ENCODE results near the gene RNASEH2B.

The RNASEH2B gene

DNA sequence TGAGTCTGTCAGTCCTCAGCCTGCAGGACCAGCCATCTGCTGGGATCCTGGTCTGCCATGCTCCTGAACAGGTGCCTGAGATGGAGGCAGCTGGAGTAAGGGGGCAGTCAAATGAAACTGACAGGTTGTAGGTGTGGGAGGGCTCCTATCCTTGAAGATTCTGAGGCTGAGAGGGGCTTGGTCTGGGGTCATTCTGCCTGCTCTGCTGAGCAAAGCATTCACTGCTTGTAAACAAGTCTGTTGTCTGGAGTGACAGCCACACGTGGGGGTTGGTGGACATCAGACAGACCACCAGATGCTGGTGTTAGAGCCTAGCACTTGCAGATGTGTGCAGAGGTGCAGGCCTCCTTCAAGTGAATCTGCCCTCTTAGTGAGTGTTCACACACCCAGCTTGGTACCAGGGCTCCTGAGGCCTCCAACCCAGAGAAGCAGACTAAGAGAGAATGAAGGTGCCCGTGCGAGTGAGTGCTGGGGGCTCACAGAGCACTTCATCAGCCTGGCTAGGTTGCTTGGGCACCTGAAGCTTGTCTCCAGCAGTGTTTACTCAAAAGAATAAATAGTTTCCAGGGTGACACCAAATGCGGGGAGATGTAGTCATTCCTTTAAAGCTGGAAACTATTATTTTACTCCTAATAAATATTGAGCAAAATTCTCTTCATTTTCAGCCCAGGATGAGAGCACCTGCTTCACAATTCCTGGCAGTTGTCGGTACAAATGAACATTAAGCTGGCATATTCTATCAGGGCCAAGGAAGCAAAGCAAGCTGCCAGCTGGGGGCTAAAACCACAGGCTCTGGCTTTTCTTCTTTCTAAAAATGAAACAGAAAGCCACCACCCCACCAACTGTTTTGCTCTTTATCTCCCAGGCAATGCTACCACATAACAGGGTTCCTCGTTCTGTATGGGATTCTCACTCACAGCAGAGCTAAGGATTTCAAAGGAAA is 82.3 kb downstream of the RNASEH2B start:
- in situ Hi-C loops (cut with HindIII; ENCODE audit: low sequenced_read_pairs), result no loop called here

DNA sequence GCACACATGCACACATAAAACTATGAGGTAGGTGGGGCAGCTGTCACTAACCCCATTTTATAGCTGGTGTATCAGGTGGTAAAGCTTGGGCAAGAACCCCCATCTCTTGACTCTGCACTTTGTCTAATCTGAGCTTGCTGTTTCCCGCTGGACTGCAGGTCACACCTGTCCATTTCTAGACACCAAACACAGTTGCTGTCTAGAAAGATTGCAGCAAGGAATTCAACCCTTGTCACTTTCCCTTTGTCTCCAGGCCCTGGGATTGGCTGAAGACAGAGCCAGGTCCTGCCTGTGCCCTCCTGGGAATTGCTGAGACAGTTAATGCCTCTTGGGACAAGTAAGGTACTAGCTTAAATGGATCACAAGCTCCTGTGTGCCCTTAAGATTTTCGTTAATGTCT is 83.8 kb downstream of the RNASEH2B start:
- in situ Hi-C loops (cut with HindIII; ENCODE audit: low sequenced_read_pairs), result no loop called here

DNA sequence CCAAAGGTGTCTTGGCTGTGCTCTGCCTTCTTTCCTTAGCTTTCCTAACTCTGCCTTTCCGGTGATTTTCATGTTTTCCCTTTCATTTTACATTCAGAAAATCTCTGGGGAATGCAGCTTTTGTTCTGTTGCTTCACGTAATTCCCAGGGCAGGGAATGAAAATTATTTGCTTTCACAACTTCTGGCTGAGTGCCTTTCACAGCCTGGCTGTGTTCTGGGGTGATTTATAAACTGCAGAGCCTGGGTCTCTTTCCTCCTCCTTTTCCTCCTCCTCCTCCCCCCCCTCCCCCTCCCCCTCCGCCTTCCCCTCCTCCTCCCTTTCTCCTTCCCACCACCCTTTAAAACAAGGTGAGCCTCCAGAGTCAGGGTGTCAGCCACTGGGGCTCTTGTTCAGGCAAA is 84.3 kb downstream of the RNASEH2B start:
- in situ Hi-C loops (cut with HindIII; ENCODE audit: low sequenced_read_pairs), result no loop called here

DNA sequence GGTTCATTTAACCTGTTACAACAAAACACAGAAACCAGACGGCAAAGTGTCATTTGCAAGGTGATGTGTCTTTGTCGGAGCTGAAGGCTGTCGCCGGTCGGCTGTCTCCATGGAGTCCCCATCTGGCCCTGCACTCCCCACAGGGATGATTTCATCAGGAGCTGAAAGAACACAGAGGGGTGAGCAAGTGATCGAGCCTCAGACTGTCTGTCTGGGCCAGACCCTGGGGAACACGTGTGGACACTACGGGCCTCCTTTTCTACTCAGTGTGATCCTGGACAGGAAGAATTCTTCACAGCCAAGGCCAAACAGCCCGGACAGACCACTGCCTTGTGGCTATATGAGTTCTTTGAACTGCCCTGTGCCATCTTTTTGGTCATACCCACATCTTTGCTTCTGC is 85.1 kb downstream of the RNASEH2B start:
- in situ Hi-C loops (cut with HindIII; ENCODE audit: low sequenced_read_pairs), result no loop called here

DNA sequence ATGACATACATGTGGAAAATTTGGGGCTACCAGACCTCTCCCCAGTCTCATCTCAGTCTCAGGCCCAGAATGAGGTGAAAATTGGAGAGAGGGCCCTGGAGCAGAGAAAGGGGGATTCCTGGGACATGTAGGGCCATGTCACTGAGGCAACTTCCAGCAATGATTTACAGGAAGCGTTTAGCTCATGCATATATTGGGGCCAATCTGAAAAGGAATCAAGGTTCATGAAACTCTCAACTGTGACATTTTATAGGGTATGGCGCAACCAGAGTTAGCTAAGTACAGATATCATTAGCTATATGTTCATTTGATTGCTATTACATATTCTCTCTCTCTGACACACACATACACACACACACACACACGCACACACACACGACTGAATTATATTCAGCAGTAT is 86.3 kb downstream of the RNASEH2B start:
- in situ Hi-C loops (cut with HindIII; ENCODE audit: low sequenced_read_pairs), result no loop called here

DNA sequence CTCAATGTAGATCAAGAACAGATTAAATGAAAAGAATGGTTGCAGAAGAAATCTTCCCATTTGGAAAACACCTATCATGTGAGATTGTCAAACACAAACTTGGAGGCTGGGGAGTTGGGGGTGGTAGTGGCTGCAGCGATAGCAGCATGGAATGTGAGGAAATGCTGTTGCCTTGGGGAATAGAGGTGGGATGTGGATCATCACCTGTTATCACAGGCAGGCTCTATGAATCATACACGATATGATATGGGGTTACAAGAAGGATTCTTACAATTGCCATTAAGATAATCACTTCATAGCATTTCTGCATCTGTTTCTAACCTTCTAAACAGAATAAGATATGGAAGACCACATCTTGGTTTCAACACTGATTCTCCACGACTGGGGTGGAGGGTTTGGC is 88.7 kb downstream of the RNASEH2B start:
- in situ Hi-C loops (cut with HindIII; ENCODE audit: low sequenced_read_pairs), result no loop called here

DNA sequence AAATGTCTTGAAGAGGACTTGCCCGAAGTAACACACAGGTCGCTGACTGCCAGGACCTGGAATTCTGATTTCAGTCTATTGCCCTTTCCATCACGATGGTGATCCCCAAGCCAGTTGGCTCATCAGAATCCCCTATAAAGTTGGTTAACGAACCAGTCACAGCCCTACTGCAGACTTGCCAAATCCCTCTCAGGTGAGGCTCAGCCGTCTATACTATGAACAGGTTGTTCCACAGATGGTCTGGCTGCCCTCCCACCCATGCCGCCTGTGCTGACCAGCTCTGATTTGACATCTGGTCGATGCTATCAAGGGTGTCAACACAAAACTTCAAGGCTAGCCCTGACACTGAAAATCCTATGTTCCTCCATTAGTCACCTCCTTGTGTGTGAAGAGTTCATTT is 90.0 kb downstream of the RNASEH2B start:
- in situ Hi-C loops (cut with HindIII; ENCODE audit: low sequenced_read_pairs), result no loop called here

DNA sequence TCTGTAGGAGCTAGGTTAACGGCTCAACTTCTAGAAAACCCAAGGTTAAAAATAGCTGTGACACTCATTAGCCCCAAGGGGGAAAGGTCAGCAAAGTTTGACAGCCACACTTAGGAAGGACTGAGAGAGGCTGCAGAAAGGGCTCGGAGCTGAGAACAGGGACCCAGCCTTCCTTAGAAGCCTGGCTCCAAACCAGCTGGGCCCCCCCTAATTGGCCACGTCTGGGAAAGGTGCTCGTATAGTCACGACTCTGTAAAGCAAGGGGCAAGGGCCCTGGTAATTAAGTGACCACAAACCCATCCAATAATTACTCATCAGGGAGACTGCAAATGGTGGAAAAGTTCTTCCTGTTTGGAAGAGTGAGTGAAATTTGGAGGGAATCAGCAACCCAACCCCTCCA is 90.5 kb downstream of the RNASEH2B start:
- in situ Hi-C loops (cut with HindIII; ENCODE audit: low sequenced_read_pairs), result no loop called here

DNA sequence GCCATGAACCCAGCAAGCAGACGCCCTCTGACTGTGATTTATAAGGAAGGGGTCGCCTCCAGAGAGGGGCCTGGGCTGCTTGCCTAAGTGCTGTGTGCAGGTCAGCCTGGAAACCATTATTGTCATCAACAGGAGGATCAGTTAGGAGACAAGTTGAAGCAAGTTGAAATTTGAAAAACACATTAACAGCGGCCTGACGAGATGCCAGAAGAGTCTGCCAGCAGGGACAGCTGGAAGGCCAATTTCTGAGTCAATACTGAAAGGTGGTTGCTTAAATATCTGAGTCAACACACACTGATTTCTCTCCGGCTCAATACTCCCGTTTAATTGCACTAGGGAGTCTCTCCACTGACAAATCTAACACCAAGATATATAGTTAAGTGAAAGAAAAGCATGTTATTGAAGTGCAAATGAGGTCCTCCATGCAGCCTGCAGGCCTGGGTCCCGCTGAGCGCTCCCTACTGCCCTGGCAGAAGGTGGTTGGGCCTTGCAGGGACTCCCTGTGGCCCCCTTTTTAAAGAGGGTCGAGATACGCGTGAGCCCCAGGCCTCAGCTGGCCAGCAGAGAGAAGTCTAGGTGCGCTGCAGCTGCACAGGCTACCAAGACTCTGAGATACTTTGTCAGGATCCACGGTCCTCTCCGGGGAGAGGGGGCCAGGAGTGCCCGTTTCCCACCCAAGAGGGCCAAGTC is 91.1 kb downstream of the RNASEH2B start:
- in situ Hi-C loops (cut with HindIII; ENCODE audit: low sequenced_read_pairs), result no loop called here

DNA sequence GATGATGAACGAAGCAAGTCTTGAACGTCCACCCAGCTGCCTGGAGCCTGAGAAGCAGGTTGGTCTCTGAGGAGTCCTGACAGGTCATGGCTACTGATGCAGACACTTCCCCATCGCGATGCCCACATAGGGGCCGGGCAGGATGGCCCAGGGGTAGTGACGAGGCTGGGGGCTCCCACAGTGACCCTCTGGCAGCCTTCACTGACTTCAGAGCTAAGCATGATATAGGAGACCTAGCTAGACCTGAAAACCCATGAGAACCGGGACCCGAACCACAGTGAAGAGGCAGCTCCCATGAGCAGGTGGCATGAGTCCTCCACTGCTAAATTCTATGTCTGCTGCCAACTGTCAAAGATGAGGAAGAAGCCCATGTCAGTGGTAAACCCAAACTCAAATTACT is 91.7 kb downstream of the RNASEH2B start:
- in situ Hi-C loops (cut with HindIII; ENCODE audit: low sequenced_read_pairs), result no loop called here

DNA sequence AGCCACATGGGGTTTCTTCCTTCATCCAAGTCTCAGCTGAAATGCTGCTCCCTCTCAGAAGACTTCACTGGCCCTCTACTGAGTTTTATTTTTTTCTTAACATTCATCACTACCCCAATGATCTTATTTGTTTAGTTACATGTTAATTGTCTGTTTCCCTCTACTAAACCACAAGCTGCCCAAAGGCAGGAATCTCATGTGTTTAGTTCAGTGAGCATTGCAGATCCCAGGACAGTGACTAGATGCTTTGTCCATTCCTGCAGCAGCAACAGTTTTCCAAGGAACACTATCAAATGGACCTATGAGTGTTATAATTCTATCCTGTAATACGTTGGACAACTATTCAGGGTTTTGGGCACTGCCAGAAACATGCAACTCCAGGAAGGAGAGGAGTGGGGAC is 93.1 kb downstream of the RNASEH2B start:
- in situ Hi-C loops (cut with HindIII; ENCODE audit: low sequenced_read_pairs), result no loop called here

DNA sequence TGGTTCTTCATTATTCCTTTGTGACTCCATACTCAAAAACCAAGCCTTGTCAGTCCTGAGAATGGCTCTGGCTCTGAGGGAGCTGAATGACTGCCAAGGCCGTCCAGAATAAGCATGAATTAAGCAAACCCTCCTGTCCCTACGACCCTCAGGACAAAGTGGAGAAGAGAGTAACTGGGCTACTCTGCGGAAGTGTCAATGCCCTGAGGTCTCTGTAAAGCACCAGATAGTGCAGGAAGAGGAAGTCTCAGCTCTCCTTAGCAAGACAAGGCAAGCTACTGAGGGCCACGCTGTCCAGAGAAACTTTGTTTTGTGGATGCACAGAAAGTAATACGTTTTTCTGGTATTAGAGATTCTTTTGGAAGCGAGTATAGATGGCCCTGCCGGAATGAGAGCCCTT is 94.1 kb downstream of the RNASEH2B start:
- in situ Hi-C loops (cut with HindIII; ENCODE audit: low sequenced_read_pairs), result no loop called here

DNA sequence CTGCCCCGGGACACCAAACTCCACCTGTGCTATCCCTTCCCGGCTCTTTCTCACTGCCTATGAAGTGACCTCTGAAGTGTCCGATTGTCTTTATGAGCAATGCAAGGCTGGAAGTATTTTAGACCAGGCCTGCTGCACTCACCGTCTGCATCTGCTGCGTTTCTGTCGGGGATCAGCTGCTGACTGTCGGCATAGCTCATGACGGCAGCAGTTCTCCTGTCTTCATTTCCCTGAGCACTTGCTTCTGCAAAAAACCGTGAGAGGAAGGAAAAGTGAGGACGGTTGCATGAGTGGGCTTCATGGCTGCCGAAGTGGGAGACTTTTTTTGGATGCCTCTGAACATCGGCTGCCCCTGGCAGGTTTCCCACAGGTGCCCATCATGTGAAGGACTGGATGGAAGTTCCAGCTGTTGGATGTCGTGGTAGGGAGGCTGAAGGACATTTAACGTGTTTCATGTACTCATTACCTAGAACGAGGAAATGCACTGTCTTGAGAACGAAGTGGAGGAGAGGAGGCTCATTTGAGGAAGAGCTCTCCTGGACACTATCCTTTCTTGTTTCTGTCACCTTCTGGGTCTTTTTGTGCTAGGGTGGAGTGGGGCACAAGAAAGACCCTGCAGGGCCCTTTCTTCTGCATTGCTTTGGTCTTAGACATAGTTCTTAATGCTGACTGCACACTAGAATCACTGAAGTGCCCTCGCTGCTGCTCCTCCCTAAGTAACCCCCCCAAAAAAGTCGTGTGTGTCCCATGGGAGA is 94.7 kb downstream of the RNASEH2B start:
- in situ Hi-C loops (cut with HindIII; ENCODE audit: low sequenced_read_pairs), result no loop called here

DNA sequence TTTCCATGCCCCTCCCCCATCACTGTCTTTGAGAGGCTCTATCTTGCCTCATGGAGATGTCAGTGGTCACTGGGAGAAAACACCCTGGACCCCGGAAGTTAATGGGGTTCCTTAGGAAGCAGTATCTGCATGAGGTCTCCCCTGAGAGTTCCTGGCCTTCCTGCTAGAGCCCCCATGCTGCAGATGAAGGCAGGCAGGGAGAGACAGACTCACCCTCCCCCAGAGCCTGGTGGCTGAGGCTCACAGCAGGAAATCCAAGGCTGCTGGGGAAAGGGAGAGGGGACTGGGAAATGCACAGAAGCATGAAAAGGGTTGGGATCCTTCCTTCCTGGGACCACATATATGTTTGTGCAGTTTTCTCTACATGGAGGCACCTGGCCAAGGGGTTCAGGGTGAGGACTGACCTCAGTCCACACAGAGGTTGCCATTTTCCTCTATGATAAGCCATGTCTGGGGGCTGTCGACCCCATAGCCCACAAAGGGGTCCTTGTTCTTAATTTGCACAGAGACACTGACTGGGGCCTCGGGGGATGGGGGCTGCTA is 95.4 kb downstream of the RNASEH2B start:
- in situ Hi-C loops (cut with HindIII; ENCODE audit: low sequenced_read_pairs), result no loop called here

DNA sequence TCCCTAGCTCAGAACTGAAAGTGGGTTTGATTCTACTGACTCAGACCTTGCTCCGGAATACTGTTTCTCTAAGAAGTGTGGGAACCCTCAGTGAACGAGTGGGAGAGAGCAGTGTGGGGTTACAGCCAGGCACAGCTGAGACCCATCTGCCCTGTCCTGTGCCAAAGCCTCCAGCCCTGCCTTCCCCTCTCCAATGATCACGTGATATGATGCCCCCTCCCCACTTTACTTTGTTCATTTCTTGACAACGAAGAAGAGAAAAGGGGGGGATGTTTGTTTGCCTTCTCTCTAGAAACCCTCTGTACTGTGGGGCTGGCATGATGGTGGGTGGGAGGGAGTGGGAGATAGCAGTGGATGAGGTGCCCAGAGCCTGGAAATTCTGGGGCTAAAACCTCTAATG is 96.0 kb downstream of the RNASEH2B start:
- in situ Hi-C loops (cut with HindIII; ENCODE audit: low sequenced_read_pairs), result no loop called here
